ENCODE data around the gene RHBDD1. TPM values are rescaled to one million over a fixed set of nuclear protein-coding genes. Genes with fewer than 3 reads are reported as not detected.

RHBDD1 gene
- polyA plus RNA-seq, 1 donor from 2014 or later: 5.4 TPM

GRCh38 chr2:227025510-227025909 is 189.7 kb downstream of the RHBDD1 start:
- Histone ChIP-seq H3K27ac (ENCODE audit: low read length) (peak overlapping the region; percentile 83), H3K9ac (ENCODE audit: low read length) (peak overlapping the region; percentile 44), H3K9me3 (ENCODE audit: low read length) (no peaks in the 10 kb centered on the region), H4K20me1 (ENCODE audit: insufficient read depth) (no peaks in the 10 kb centered on the region), H3K27me3 (ENCODE audit: insufficient read depth, low read depth, low read length) (no peaks in the 10 kb centered on the region), H3K79me2 (replicated peaks; ENCODE audit: insufficient read depth, low read length) (no peaks in the 10 kb centered on the region), H3F3A (ENCODE audit: insufficient read depth, low read length, poor library complexity, severe bottlenecking) (no peaks in the 10 kb centered on the region), H3K36me3 (ENCODE audit: insufficient read depth, low read length) (no peaks in the 10 kb centered on the region), H3K4me2 (ENCODE audit: low read length) (peak overlapping the region; percentile 25), H3K9me2 (ENCODE audit: insufficient read depth, low read length) (no peaks in the 10 kb centered on the region), H3K4me3 (ENCODE audit: low read length) (no peak overlapping the region), H2AFZ (ENCODE audit: low read depth, low read length) (no peak overlapping the region)
- no peak for TF ChIP-seq TAF1 (IDR thresholded peaks at IDR 0.05; ENCODE audit: low read depth)
- no peak for TF ChIP-seq MXI1 (conservative IDR thresholded peaks at IDR 0.05; ENCODE audit: poor library complexity, severe bottlenecking)
- no peak for TF ChIP-seq RAD21 (conservative IDR thresholded peaks at IDR 0.05)
- TF ChIP-seq EP300 (conservative IDR thresholded peaks at IDR 0.05; ENCODE audit: poor library complexity, severe bottlenecking): no peak
- no peak for TF ChIP-seq SMC3 (conservative IDR thresholded peaks at IDR 0.05; ENCODE audit: poor library complexity)
- TF ChIP-seq REST (IDR thresholded peaks at IDR 0.05; ENCODE audit: borderline replicate concordance): no peak
- TF ChIP-seq CTCF (IDR thresholded peaks at IDR 0.05; ENCODE audit: poor library complexity, severe bottlenecking): no peak
- TF ChIP-seq POLR2AphosphoS5 (IDR thresholded peaks at IDR 0.05): no peak
- TF ChIP-seq EZH2 (IDR thresholded peaks at IDR 0.05; ENCODE audit: borderline replicate concordance, insufficient read depth, low read length, poor library complexity, severe bottlenecking): no peak

- Histone ChIP-seq H4K20me1 (ENCODE audit: insufficient read depth) (no peaks in the 10 kb centered on the region), H3K9me2 (ENCODE audit: insufficient read depth, low read length) (no peaks in the 10 kb centered on the region), H3F3A (ENCODE audit: insufficient read depth, low read length, poor library complexity, severe bottlenecking) (no peaks in the 10 kb centered on the region), H2AFZ (ENCODE audit: low read depth, low read length) (no peak overlapping the region), H3K27me3 (ENCODE audit: insufficient read depth, low read depth, low read length) (no peaks in the 10 kb centered on the region), H3K9me3 (ENCODE audit: low read length) (no peaks in the 10 kb centered on the region), H3K4me3 (ENCODE audit: low read length) (no peak overlapping the region), H3K9ac (ENCODE audit: low read length) (no peak overlapping the region), H3K27ac (ENCODE audit: low read length) (no peak overlapping the region), H3K4me2 (ENCODE audit: low read length) (no peak overlapping the region), H3K36me3 (ENCODE audit: insufficient read depth, low read length) (no peaks in the 10 kb centered on the region), H3K79me2 (replicated peaks; ENCODE audit: insufficient read depth, low read length) (no peaks in the 10 kb centered on the region)
- TF ChIP-seq EZH2 (IDR thresholded peaks at IDR 0.05; ENCODE audit: borderline replicate concordance, insufficient read depth, low read length, poor library complexity, severe bottlenecking) (no peak), POLR2AphosphoS5 (IDR thresholded peaks at IDR 0.05) (no peak), MXI1 (conservative IDR thresholded peaks at IDR 0.05; ENCODE audit: poor library complexity, severe bottlenecking) (no peak), EP300 (conservative IDR thresholded peaks at IDR 0.05; ENCODE audit: poor library complexity, severe bottlenecking) (no peak), TAF1 (IDR thresholded peaks at IDR 0.05; ENCODE audit: low read depth) (no peak), RAD21 (conservative IDR thresholded peaks at IDR 0.05) (no peak), SMC3 (conservative IDR thresholded peaks at IDR 0.05; ENCODE audit: poor library complexity) (no peak)
Observed at GRCh38 chr2:227029426-227030105, 193.7 kb downstream of the RHBDD1 start.
